Neural cell (in vitro differentiated cells): ENCODE measurements around the gene IMPA2. TPM values are rescaled to one million over a fixed set of nuclear protein-coding genes. Genes with fewer than 3 reads are reported as not detected.

Experiments used
- H2AFZ ChIP-seq: fragments of 200-600, 300-800 bp; sonication (generic), shearing (Covaris generic); 2 replicates; pipeline ENCODE4 v1.6.0; 2014; ENCODE audit warnings: low read depth, mild to moderate bottlenecking, antibody characterized with exemption, low read length, moderate library complexity
- H3F3A ChIP-seq: fragments of 200-600 bp; shearing (Covaris generic); 2 replicates; pipeline ENCODE4 v1.6.1; 2016; ENCODE audit warnings: mild to moderate bottlenecking, moderate library complexity, mixed read lengths, antibody characterized with exemption, low read length; ENCODE audit not compliant: insufficient read depth, poor library complexity, severe bottlenecking
- H3K27ac ChIP-seq: fragments of 200-600, 300-800 bp; sonication (generic), shearing (Covaris generic); 2 replicates; pipeline ENCODE4 v1.5.1; 2014; ENCODE audit warnings: mild to moderate bottlenecking, low read length, moderate library complexity
- H3K27me3 ChIP-seq: fragments of 300-800, 200-600 bp; sonication (generic), shearing (Covaris generic); 2 replicates; pipeline ENCODE4 v1.6.0; 2014; ENCODE audit warnings: mild to moderate bottlenecking, low read depth, low read length, moderate library complexity; ENCODE audit not compliant: insufficient read depth
- H3K36me3 ChIP-seq: fragments of 300-800, 200-600 bp; sonication (generic), shearing (Covaris generic); 2 replicates; pipeline ENCODE4 v1.5.1; 2014; ENCODE audit warnings: mild to moderate bottlenecking, antibody characterized with exemption, low read length, moderate library complexity; ENCODE audit not compliant: insufficient read depth
- H3K4me2 ChIP-seq: fragments of 300-800, 200-600 bp; sonication (generic), shearing (Covaris generic); 2 replicates; pipeline ENCODE4 v1.6.0; 2014; ENCODE audit warnings: mild to moderate bottlenecking, low read length
- H3K4me3 ChIP-seq: fragments of 300-800, 200-600 bp; sonication (generic), shearing (Covaris generic); 2 replicates; pipeline ENCODE4 v1.5.1; 2014; ENCODE audit warnings: mild to moderate bottlenecking, low read length, moderate library complexity
- H3K79me2 ChIP-seq: fragments of 200-600 bp; shearing (Covaris generic); replicated peaks from 2 replicates; pipeline ENCODE4 v1.6.0; 2014; ENCODE audit warnings: mild to moderate bottlenecking, low read length, moderate library complexity; ENCODE audit not compliant: insufficient read depth
- H3K9ac ChIP-seq: fragments of 300-800, 200-600 bp; sonication (generic), shearing (Covaris generic); 2 replicates; pipeline ENCODE4 v1.6.1; 2016; ENCODE audit warnings: mild to moderate bottlenecking, low read length, mixed read lengths
- H3K9me2 ChIP-seq: fragments of 200-600 bp; shearing (Covaris generic); 2 replicates; pipeline ENCODE4 v1.6.1; 2016; ENCODE audit warnings: mild to moderate bottlenecking, low read length, mixed read lengths; ENCODE audit not compliant: insufficient read depth
- H3K9me3 ChIP-seq: fragments of 200-600, 300-800 bp; sonication (generic), shearing (Covaris generic); 2 replicates; pipeline ENCODE4 v1.6.1; 2016; ENCODE audit warnings: mild to moderate bottlenecking, mixed run types, low read length, moderate library complexity, mixed read lengths
- H4K20me1 ChIP-seq: fragments of 200-600 bp; shearing (Covaris generic); 2 replicates; pipeline ENCODE4 v1.6.1; 2016; ENCODE audit warnings: mild to moderate bottlenecking, mixed run types; ENCODE audit not compliant: insufficient read depth
- CTCF ChIP-seq: fragments of 450-650 bp; IDR thresholded peaks from 2 replicates; pipeline ENCODE4 v1.5.1; 2014; ENCODE audit warnings: antibody characterized with exemption, mild to moderate bottlenecking, moderate library complexity; ENCODE audit not compliant: poor library complexity, severe bottlenecking
- EP300 ChIP-seq: fragments of 450-650 bp; conservative IDR thresholded peaks from 2 replicates; pipeline ENCODE4 v1.6.1; 2014; ENCODE audit warnings: antibody characterized with exemption, mild to moderate bottlenecking, moderate library complexity; ENCODE audit not compliant: poor library complexity, severe bottlenecking
- EZH2 ChIP-seq: fragments of 200-600, 300-800 bp; shearing (Covaris generic), sonication (generic); IDR thresholded peaks from 2 replicates; pipeline ENCODE4 v1.6.1; 2014; ENCODE audit warnings: antibody characterized with exemption, low read length, borderline replicate concordance, mild to moderate bottlenecking; ENCODE audit not compliant: insufficient read depth, poor library complexity, severe bottlenecking
- MXI1 ChIP-seq: fragments of 450-650 bp; conservative IDR thresholded peaks from 2 replicates; pipeline ENCODE4 v1.6.1; 2014; ENCODE audit warnings: antibody characterized with exemption, mild to moderate bottlenecking; ENCODE audit not compliant: poor library complexity, severe bottlenecking
- POLR2AphosphoS5 ChIP-seq: IDR thresholded peaks from 2 replicates; pipeline ENCODE4 v1.6.1; 2012
- RAD21 ChIP-seq: fragments of 450-650 bp; conservative IDR thresholded peaks from 2 replicates; pipeline ENCODE4 v1.6.1; 2014; ENCODE audit warnings: antibody characterized with exemption, mild to moderate bottlenecking, moderate library complexity
- REST ChIP-seq: IDR thresholded peaks from 2 replicates; pipeline ENCODE4 v1.6.1; 2012; ENCODE audit warnings: borderline replicate concordance
- SMC3 ChIP-seq: fragments of 450-650 bp; conservative IDR thresholded peaks from 2 replicates; pipeline ENCODE4 v1.6.1; 2014; ENCODE audit warnings: antibody characterized with exemption, mild to moderate bottlenecking, moderate library complexity; ENCODE audit not compliant: poor library complexity
- TAF1 ChIP-seq: IDR thresholded peaks from 2 replicates; pipeline ENCODE4 v1.6.1; 2012; ENCODE audit warnings: low read depth
- polyA plus RNA-seq: library from polyadenylated mRNA; depleted of rRNA; stranded (reverse); fragments of >200 nt; gene quantifications from 2 replicates; pipeline ENCODE4 v1.2.3, GENCODE V29; 2014

The IMPA2 gene
- polyA plus RNA-seq, 1 donor from 2014 or later, result 2.7 TPM

GRCh38 chr18:11994703-11995444, 13.6 kb downstream of the IMPA2 start:
- Histone ChIP-seq H3K27me3 (no peaks in the 10 kb centered on the region), H3K27ac (no peak overlapping the region), H3K4me3 (no peak overlapping the region), H3K9ac (no peak overlapping the region), H3F3A (no peaks in the 10 kb centered on the region), H3K36me3 (no peaks in the 10 kb centered on the region), H4K20me1 (no peaks in the 10 kb centered on the region), H3K79me2 (no peaks in the 10 kb centered on the region), H3K9me2 (no peaks in the 10 kb centered on the region), H3K9me3 (no peaks in the 10 kb centered on the region), H3K4me2 (no peak overlapping the region), H2AFZ (no peak overlapping the region)
- no peak for TF ChIP-seq TAF1
- TF ChIP-seq POLR2AphosphoS5, result no peak
- TF ChIP-seq SMC3, result no peak
- no peak for TF ChIP-seq CTCF
- no peak for TF ChIP-seq EP300
- no peak for TF ChIP-seq EZH2
- TF ChIP-seq REST, result no peak
- no peak for TF ChIP-seq MXI1

DNA sequence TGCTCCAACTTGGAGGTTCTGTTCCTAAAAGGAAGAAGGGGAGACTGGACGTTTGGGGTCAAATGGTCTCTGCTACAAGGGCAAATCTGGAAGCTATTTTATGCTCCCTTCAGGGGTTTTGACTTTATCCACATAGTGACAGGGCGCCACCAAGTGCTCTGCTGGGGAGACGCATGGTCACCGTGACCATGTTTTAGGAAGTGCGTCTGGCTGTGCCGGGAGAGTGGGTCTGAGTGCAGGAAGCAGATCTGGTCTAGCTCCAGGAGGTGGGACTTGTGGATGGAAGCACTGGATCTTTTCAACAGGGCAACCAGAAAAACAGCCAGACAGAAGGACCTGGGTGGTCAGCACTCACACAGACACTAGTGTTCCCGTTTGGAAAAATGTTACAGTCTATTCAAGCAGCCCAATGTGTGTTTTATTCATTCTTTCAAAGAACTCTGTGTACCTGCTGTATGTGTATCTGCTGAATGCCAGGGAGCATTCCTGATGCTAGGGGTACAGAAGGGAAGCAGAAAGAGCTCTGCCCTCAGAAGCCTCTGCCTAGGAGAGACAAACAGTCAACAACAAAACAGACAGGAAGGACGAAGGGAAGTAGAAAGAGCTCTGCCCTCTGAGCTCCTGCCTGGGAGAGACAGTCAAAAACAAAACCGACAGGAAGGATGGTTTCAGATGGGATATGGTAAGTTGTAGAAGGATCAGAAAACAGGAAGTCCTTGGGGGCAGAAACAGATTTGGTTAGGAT, 14.3 kb downstream of the IMPA2 start:
- H3K9ac ChIP-seq, result no peak overlapping the region
- TF ChIP-seq CTCF (peak; percentile 59), TAF1 (no peak), REST (no peak), MXI1 (no peak), EZH2 (no peak), EP300 (no peak), SMC3 (peak; percentile 55), POLR2AphosphoS5 (no peak), RAD21 (peak; percentile 60)
- H3K27me3 ChIP-seq, result no peaks in the 10 kb centered on the region
- no peaks in the 10 kb centered on the region for H3K9me3 ChIP-seq
- no peaks in the 10 kb centered on the region for H3K9me2 ChIP-seq
- no peaks in the 10 kb centered on the region for H4K20me1 ChIP-seq
- no peaks in the 10 kb centered on the region for H3K79me2 ChIP-seq
- no peak overlapping the region for H3K4me3 ChIP-seq
- no peaks in the 10 kb centered on the region for H3K36me3 ChIP-seq
- H3K27ac ChIP-seq, result no peak overlapping the region
- no peak overlapping the region for H2AFZ ChIP-seq
- no peak overlapping the region for H3K4me2 ChIP-seq
- H3F3A ChIP-seq, result no peaks in the 10 kb centered on the region
